GM19240 (cell line): ENCODE results near the gene MEGF8.

Source experiments
- DNase-seq: peaks from one replicate; pipeline ENCODE4 v3.0.0; 2011; ENCODE audit warnings: low spot score; ENCODE audit not compliant: insufficient read length

MEGF8 gene

DNA sequence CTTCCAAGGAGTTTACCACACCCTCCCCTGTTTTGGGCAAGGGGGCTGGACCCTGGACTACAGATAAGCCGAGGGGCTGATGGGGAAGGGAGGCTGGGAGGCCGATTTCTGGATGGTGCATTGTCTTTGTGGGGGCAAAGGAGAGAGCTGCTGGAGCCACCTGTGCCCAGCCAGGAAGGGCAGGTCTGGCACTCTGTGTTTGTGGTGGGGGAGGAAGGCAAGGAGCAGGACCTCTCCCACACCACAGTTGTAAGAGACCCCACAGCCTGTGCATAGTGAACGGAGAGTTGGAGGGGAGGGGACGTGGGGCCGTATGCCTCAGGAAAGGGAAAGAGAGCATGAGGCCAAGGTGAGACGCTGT is 39.5 kb upstream of the MEGF8 start:
- no peak for DNase-seq

DNA sequence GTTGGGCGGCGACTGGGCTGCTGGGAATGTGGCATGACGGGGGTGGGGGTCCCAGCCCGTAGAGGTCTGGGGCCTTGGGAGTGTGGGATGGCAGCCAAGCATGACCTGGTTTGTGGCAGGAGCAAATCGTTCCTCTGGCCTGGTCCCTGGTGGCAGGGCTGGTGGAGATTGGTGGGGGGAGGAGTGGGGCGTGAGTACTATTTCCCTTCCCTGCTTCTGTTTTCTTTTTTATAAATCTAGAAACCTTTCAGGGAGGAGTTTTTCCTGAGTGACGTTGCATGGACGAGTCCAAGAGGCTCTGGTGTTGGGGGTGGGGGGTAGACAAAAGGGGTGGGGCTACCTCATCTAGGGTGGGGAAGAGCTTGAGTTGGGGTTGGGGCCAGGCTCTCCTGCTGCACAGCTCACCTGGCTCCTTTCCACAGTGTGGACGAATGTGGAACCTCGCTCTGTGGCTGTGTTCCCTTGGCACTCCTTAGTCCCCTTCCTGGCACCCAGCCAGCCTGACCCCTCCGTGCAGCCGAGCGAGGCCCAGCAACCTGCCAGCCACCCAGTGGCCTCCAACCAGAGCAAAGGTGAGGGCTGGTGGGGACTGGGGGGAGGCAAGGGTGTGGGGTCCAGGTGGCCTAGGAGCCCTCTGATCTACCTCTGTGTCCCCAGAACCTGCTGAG is 39.0 kb upstream of the MEGF8 start:
- no peak for DNase-seq

- no peak for DNase-seq
Measured at GRCh38 chr19:42287017-42287826, 38.2 kb upstream of the MEGF8 start.

DNA sequence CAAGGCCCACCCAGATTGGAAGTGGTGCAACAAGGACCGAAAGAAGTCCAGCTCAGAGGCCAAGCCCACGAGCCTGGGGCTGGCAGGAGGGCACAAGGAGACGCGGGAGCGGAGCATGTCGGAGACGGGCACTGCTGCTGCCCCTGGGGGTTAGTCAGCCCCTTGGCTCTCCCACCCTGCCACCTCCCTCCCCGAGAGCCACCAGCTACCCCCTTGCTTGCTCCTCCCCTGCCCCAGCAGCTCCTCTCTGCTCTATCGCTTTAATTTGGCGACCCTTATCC is 37.7 kb upstream of the MEGF8 start:
- no peak for DNase-seq

- DNase-seq: no peak
Measured at GRCh38 chr19:42288387-42288786, 37.0 kb upstream of the MEGF8 start.

GRCh38 chr19:42288881-42289555 is 36.4 kb upstream of the MEGF8 start:
- DNase-seq: no peak

DNA sequence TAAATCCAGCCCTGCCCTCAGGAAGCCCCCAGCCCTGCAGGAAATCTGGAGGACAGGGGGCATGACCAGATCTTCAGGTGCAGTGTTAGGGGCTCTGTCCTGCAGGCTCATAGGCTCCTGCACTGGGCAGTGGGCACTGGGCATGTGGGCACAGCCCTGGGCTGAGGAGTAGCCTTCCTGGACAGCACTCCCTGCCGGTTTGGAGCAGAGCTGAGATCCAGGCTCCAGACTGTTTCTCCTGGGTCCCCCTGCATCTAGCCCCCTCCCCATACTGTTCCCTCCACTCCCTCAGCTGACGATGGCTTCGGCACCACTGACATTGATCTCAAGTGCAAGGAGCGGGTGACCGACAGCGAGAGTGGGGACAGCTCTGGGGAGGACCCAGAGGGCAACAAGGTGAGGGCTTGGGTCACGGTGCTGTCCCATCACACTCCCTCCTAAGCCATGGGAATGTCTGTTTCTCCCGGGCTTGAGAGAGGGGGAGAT is 35.8 kb upstream of the MEGF8 start:
- DNase-seq: no peak

GRCh38 chr19:42290136-42290522 is 35.3 kb upstream of the MEGF8 start:
- no peak for DNase-seq

GRCh38 chr19:42290523-42291434 is 34.7 kb upstream of the MEGF8 start:
- DNase-seq: no peak

- DNase-seq: no peak
Measured at GRCh38 chr19:42291435-42291810, 34.0 kb upstream of the MEGF8 start.

GRCh38 chr19:42292042-42292960 is 33.1 kb upstream of the MEGF8 start:
- DNase-seq: no peak

DNA sequence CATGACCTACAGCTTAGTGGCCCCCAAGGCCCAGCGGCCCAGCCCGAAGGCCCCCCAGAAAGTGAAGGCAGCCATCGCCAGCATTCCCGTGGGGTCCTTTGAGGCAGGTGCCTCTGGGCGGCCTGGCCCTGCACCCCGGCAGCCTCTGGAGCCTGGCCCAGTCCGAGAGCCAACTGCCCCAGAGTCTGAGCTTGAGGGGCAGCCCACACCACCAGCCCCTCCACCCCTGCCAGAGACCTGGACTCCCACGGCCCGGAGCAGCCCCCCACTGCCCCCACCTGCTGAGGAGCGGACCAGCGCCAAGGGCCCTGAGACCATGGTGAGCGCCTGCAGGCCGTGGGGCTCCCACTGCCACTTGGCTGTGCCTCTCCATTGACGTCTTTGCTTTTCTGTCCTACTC is 32.5 kb upstream of the MEGF8 start:
- no peak for DNase-seq

- no peak for DNase-seq
Measured at GRCh38 chr19:42293540-42293939, 31.9 kb upstream of the MEGF8 start.

DNA sequence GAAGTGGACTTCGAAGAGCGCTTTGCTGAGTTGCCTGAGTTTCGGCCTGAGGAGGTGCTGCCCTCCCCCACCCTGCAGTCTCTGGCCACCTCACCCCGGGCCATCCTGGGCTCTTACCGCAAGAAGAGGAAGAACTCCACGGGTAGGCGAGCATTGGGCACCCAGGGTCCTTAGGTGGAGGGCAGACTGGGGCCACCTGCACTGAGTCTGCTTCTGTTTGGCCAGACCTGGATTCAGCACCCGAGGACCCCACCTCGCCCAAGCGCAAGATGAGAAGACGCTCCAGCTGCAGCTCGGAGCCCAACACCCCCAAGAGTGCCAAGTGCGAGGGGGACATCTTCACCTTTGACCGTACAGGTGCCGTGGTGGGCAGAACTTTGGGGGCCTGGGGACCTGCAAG is 31.5 kb upstream of the MEGF8 start:
- no peak for DNase-seq

- no peak for DNase-seq
Measured at GRCh38 chr19:42294471-42295137, 30.8 kb upstream of the MEGF8 start.

- DNase-seq: no peak
Measured at GRCh38 chr19:42295342-42295741, 30.1 kb upstream of the MEGF8 start.

- DNase-seq: peak; percentile 90
Measured at GRCh38 chr19:42295831-42296525, 29.5 kb upstream of the MEGF8 start.

- no peak for DNase-seq
Measured at GRCh38 chr19:42297039-42297438, 28.4 kb upstream of the MEGF8 start.

DNA sequence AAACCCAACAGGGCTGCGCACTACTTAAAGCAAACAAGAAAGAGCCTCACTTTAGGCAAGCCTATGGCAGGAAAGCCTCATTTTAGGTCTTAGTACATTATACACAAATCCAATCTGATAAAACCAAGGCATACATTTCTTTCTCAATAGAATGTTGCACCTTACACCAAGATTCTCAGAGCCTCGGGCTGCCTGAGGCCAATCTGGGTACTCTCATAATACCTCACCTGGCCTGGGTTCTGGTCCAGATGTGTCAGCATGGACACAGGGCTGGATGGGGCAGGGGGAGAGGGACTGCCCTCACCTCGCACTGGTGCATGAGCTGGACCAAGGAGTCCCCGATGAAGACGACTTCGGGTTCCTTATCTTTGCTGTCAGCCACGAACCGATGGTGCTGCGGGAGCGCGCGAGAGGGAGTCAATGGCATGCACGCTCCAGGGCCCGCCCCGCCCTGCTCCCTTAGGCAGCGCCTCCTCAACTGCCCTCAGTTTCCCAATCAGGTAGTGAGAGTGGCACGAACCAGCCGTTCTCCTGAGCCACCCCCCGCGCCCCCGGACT is 23.7 kb upstream of the MEGF8 start, which contains the start of gene PRR19:
Gene PRR19 (plus strand): TSS at position 487 of the 558 bp plus-strand sequence. CDS start 7,453 bp downstream, outside the sequence.
- no peak for DNase-seq
